HG03045 (cell line): ENCODE measurements around the gene OR5K1.

Experiments
- ATAC-seq: cut with Tn5 transposase; IDR thresholded peaks from one replicate; pipeline ENCODE4 v1.9.1; 2021; ENCODE audit warnings: mild to moderate bottlenecking, moderate library complexity; ENCODE audit not compliant: unreplicated experiment

OR5K1 gene

GRCh38 chr3:98462901-98463300 is at the start of gene OR5K1:
TSS of gene OR5K1 (plus strand) at chr3:98463201. CDS start at chr3:98469577, 6,376 bp downstream.
- ATAC-seq = no peak

GRCh38 chr3:98432575-98432974 is 30.4 kb upstream of the OR5K1 start:
- ATAC-seq = no peak

GRCh38 chr3:98433764-98434163 is 29.2 kb upstream of the OR5K1 start:
- ATAC-seq = no peak

GRCh38 chr3:98434412-98434811 is 28.6 kb upstream of the OR5K1 start:
- no peak for ATAC-seq

- no peak for ATAC-seq
Observed at GRCh38 chr3:98440283-98440682, 22.7 kb upstream of the OR5K1 start.

- ATAC-seq = peak; percentile 85
Observed at GRCh38 chr3:98445949-98446406, 17.0 kb upstream of the OR5K1 start.

- ATAC-seq = no peak
Observed at GRCh38 chr3:98449606-98450193, 13.3 kb upstream of the OR5K1 start.

GRCh38 chr3:98450372-98450771 is 12.6 kb upstream of the OR5K1 start:
- ATAC-seq = no peak

- ATAC-seq = no peak
Observed at GRCh38 chr3:98453827-98454226, 9.2 kb upstream of the OR5K1 start.

GRCh38 chr3:98454929-98455328 is 8.1 kb upstream of the OR5K1 start:
- ATAC-seq = no peak

- ATAC-seq = no peak
Observed at GRCh38 chr3:98457543-98457942, 5.5 kb upstream of the OR5K1 start.

- no peak for ATAC-seq
Observed at GRCh38 chr3:98460220-98460619, 2.8 kb upstream of the OR5K1 start.

- no peak for ATAC-seq
Observed at GRCh38 chr3:98482717-98483482, 19.9 kb downstream of the OR5K1 start.

- ATAC-seq = no peak
Observed at GRCh38 chr3:98483626-98484025, 20.6 kb downstream of the OR5K1 start.

- ATAC-seq = no peak
Observed at GRCh38 chr3:98497381-98497780, 34.4 kb downstream of the OR5K1 start, which contains the start of gene OR5K2. TSS of gene OR5K2 (plus strand) at chr3:98497681. CDS start at chr3:98497681, 0 bp downstream.

- ATAC-seq = no peak
Observed at GRCh38 chr3:98500019-98500418, 37.0 kb downstream of the OR5K1 start.

- no peak for ATAC-seq
Observed at GRCh38 chr3:98501270-98501669, 38.3 kb downstream of the OR5K1 start.

- no peak for ATAC-seq
Observed at GRCh38 chr3:98501863-98502576, 39.0 kb downstream of the OR5K1 start.

GRCh38 chr3:98504539-98504938 is 41.5 kb downstream of the OR5K1 start:
- ATAC-seq = no peak

GRCh38 chr3:98508582-98508981 is 45.6 kb downstream of the OR5K1 start:
- ATAC-seq = no peak

GRCh38 chr3:98512576-98512975 is 49.6 kb downstream of the OR5K1 start:
- no peak for ATAC-seq

GRCh38 chr3:98513091-98513511 is 50.1 kb downstream of the OR5K1 start:
- ATAC-seq = no peak
